Common myeloid progenitor, CD34-positive (primary cell): Measurements from ENCODE around the gene KRT33A.

ENCODE experiments used
- CTCF ChIA-PET: fragments of 350-600 bp; sonication (Branson Sonifier 250); formaldehyde crosslinking; loops from one replicate; lab custom pipeline; 2021; ENCODE audit warnings: antibody characterized with exemption; lab: Charles Lee
- POLR2A ChIA-PET: fragments of 350-600 bp; sonication (Branson Sonifier 250); formaldehyde crosslinking; loops from one replicate; lab custom pipeline; 2021; ENCODE audit warnings: antibody characterized with exemption; lab: Charles Lee
- DNase-seq, 3 donors: peaks; one replicate each; pipeline versions ENCODE4 v3.0.0 to v3.0.0-alpha.2; 2013
- H3K27ac ChIP-seq, 2 experiments: 1 replicate in 1 of 2; 2 replicates in 1 of 2; pipeline ENCODE4 v1.7.0; 2013; ENCODE audit warnings: inconsistent platforms in 2 of 2, low read length in 2 of 2, mild to moderate bottlenecking in 2 of 2, low read depth in 1 of 2, moderate library complexity in 1 of 2; ENCODE audit not compliant: severe bottlenecking in 2 of 2, insufficient read depth in 1 of 2, poor library complexity in 1 of 2
- H3K27me3 ChIP-seq, 5 experiments: replicated peaks in 2 of 5; 1 replicate in 3 of 5; 2 replicates in 2 of 5; pipeline versions ENCODE4 v1.6.1 to v1.7.0; 2013; ENCODE audit warnings: low read length in 4 of 5, mild to moderate bottlenecking in 2 of 5, moderate library complexity in 2 of 5, inconsistent platforms in 1 of 5; ENCODE audit not compliant: insufficient read depth in 5 of 5, control insufficient read depth in 4 of 5
- H3K36me3 ChIP-seq, 4 experiments: 1 replicate in 2 of 4; 2 replicates in 2 of 4; pipeline versions ENCODE4 v1.6.1 to v1.7.0; 2013; ENCODE audit warnings: low read length in 3 of 4, control low read depth in 1 of 4, mild to moderate bottlenecking in 1 of 4; ENCODE audit not compliant: control insufficient read depth in 4 of 4, insufficient read depth in 4 of 4
- H3K4me1 ChIP-seq, 4 experiments: 1 replicate in 3 of 4; 2 replicates in 1 of 4; pipeline versions ENCODE4 v1.6.1 to v1.7.1; 2013; ENCODE audit warnings: low read length in 3 of 4, mild to moderate bottlenecking in 3 of 4, control low read depth in 1 of 4, inconsistent platforms in 1 of 4, moderate library complexity in 1 of 4; ENCODE audit not compliant: control insufficient read depth in 4 of 4, insufficient read depth in 4 of 4; ENCODE audit errors: control extremely low read depth in 1 of 4
- H3K4me3 ChIP-seq, 7 experiments: 1 replicate in 4 of 7; 2 replicates in 3 of 7; pipeline versions ENCODE4 v1.5.1 to v1.7.0; 2013; ENCODE audit warnings: mild to moderate bottlenecking in 7 of 7, low read length in 6 of 7, moderate library complexity in 6 of 7, inconsistent platforms in 2 of 7, low read depth in 2 of 7, control low read depth in 1 of 7; ENCODE audit not compliant: insufficient read depth in 4 of 7, control insufficient read depth in 1 of 7; ENCODE audit errors: extremely low read depth in 1 of 7
- H3K9me3 ChIP-seq, 5 experiments: 1 replicate in 4 of 5; 2 replicates in 1 of 5; pipeline versions ENCODE4 v1.6.1 to v1.7.1; 2013; ENCODE audit warnings: low read length in 4 of 5, mild to moderate bottlenecking in 2 of 5, inconsistent platforms in 1 of 5, low read depth in 1 of 5, moderate library complexity in 1 of 5; ENCODE audit not compliant: control insufficient read depth in 4 of 5, insufficient read depth in 2 of 5; ENCODE audit errors: control extremely low read depth in 1 of 5
- WGBS: methylation state at CpG from one replicate; pipeline ENCODE4 v1.1.5; 2013; ENCODE audit not compliant: insufficient coverage; 5-methylcytosine and 5-hydroxymethylcytosine counted together

Gene KRT33A

GRCh38 chr17:41315814-41316445, 34.7 kb downstream of the KRT33A start:
- H3K27ac ChIP-seq, result no peak overlapping the region
- 90% methylated on average over 9 of the region's 17 CpGs for WGBS
- ChIA-PET POLR2A (no interaction called here), CTCF (interaction anchor here (0.6 kb wide), 1 partner anchor 346 kb away, joined by 3 read pairs; no protein-coding TSS in a partner anchor)
- no peak overlapping the region for H3K4me3 ChIP-seq
- H3K36me3 ChIP-seq, result no peaks in the 10 kb centered on the region
- peaks cover 0 to 9% (median 0%) of the 10 kb centered on the region in 5 experiments for H3K9me3 ChIP-seq
- H3K27me3 ChIP-seq, result no peaks in the 10 kb centered on the region
- no peaks in the 10 kb centered on the region for H3K4me1 ChIP-seq
- DNase-seq, result no peak

- no peak within 1 kb of the TSS for H3K27ac ChIP-seq
- peaks cover 0 to 8% (median 0%) of the 10 kb centered on the region in 5 experiments for H3K9me3 ChIP-seq
- CTCF ChIA-PET, result no interaction called here
- no peaks in the 10 kb centered on the region for H3K27me3 ChIP-seq
- H3K4me1 ChIP-seq, result no peaks in the 10 kb centered on the region
- WGBS, result 95% methylated on average over 22 of the region's 24 CpGs
- H3K4me3 ChIP-seq, result no peak within 1 kb of the TSS
- no peaks in the 10 kb centered on the region for H3K36me3 ChIP-seq
- POLR2A ChIA-PET, result no interaction called here
- DNase-seq, result no peak
Observed at GRCh38 chr17:41315204-41315794, 35.3 kb downstream of the KRT33A start, which contains the start of gene KRTAP17-1. KRTAP17-1 (minus strand) TSS chr17:41315710; CDS start chr17:41315650, 60 bp downstream.

GRCh38 chr17:41311111-41311510, 39.5 kb downstream of the KRT33A start:
- CTCF ChIA-PET, result no interaction called here
- H3K27ac ChIP-seq, result no peak overlapping the region
- H3K27me3 ChIP-seq, result no peaks in the 10 kb centered on the region
- WGBS, result 100% methylated on average over 1 of the region's 1 CpG
- no peaks in the 10 kb centered on the region for H3K9me3 ChIP-seq
- DNase-seq, result no peak
- H3K4me1 ChIP-seq, result peaks cover 9 to 32% (median 23%) of the 10 kb centered on the region in 4 experiments
- H3K36me3 ChIP-seq, result no peaks in the 10 kb centered on the region
- POLR2A ChIA-PET, result interaction anchor here (0.7 kb wide), 1 partner anchor 139 kb away, joined by 3 read pairs; no protein-coding TSS in a partner anchor
- no peak overlapping the region for H3K4me3 ChIP-seq

GRCh38 chr17:41308918-41309359, 41.7 kb downstream of the KRT33A start, which contains the start of gene KRTAP16-1:
KRTAP16-1 (minus strand) TSS chr17:41309309; CDS start chr17:41309253, 56 bp downstream.
- Histone ChIP-seq H3K27me3 (no peaks in the 10 kb centered on the region), H3K9me3 (no peaks in the 10 kb centered on the region), H3K36me3 (no peaks in the 10 kb centered on the region), H3K27ac (peak within 1 kb of the TSS; percentile 33 to 74), H3K4me3 (peak within 1 kb of the TSS in 3 of 7 experiments; percentile 19 to 56 (median 40)), H3K4me1 (peaks cover 9 to 32% (median 23%) of the 10 kb centered on the region in 4 experiments)
- WGBS, result 0% methylated on average over 6 of the region's 7 CpGs
- DNase-seq, result peak in 2 of 3 donors; percentile 95 to 98
- ChIA-PET POLR2A (no interaction called here), CTCF (interaction anchor here (1.1 to 1.7 kb wide), 4 partner anchors 13 to 401 kb away, joined by 3 to 14 read pairs (median 4); no protein-coding TSS in a partner anchor)

- 2% methylated on average over 10 of the region's 10 CpGs for WGBS
- POLR2A ChIA-PET, result no interaction called here
Observed at GRCh38 chr17:41308251-41308917, 42.2 kb downstream of the KRT33A start.

GRCh38 chr17:41307647-41308046, 43.0 kb downstream of the KRT33A start:
- H3K27me3 ChIP-seq, result no peaks in the 10 kb centered on the region
- H3K27ac ChIP-seq, result no peak overlapping the region
- peaks cover 9 to 40% (median 24%) of the 10 kb centered on the region in 4 experiments for H3K4me1 ChIP-seq
- H3K9me3 ChIP-seq, result no peaks in the 10 kb centered on the region
- WGBS, result 91% methylated on average over 9 of the region's 9 CpGs
- H3K4me3 ChIP-seq, result peak overlapping the region in 2 of 7 experiments; percentile 19 to 51
- H3K36me3 ChIP-seq, result no peaks in the 10 kb centered on the region
- POLR2A ChIA-PET, result no interaction called here
- peak in 1 of 3 donors; percentile 18 for DNase-seq
- CTCF ChIA-PET, result interaction anchor here (1.7 kb wide), 1 partner anchor 397 kb away, joined by 5 read pairs; no protein-coding TSS in a partner anchor

More at GRCh38 chr17:41308251-41308917, 42.2 kb downstream of the KRT33A start:
- Histone ChIP-seq H3K27me3 (no peaks in the 10 kb centered on the region), H3K27ac (peak overlapping the region; percentile 33 to 74), H3K4me3 (peak overlapping the region in 3 of 7 experiments; percentile 19 to 56 (median 40)), H3K4me1 (peaks cover 9 to 34% (median 23%) of the 10 kb centered on the region in 4 experiments), H3K36me3 (no peaks in the 10 kb centered on the region), H3K9me3 (no peaks in the 10 kb centered on the region)
- CTCF ChIA-PET, result interaction anchor here (1.1 to 1.7 kb wide), 4 partner anchors 14 to 400 kb away, joined by 3 to 14 read pairs (median 4); no protein-coding TSS in a partner anchor
- peak; percentile 88 to 100 (median 98) for DNase-seq
